Psoas muscle (tissue), 8 donors: ENCODE measurements around the gene SLC41A2. TPM values are rescaled to one million over a fixed set of nuclear protein-coding genes. Genes with fewer than 3 reads are reported as not detected.

Source experiments
- ATAC-seq, 4 donors: fragments of 200-7000 bp; cut with Tn5 transposase; one replicate each; pipeline ENCODE4 v1.9.1; 2020; ENCODE audit warnings: moderate library complexity in 3 of 4, mild to moderate bottlenecking in 2 of 4
- DNase-seq, 2 donors: peaks; one replicate each; pipeline ENCODE4 v3.0.0-alpha.2; 2020
- H3K27ac ChIP-seq: fragments of 200-600 bp; one replicate; pipeline ENCODE4 v1.8.0; 2022
- H3K27me3 ChIP-seq, 3 donors: fragments of 200-600 bp in 1 of 3; one replicate each; pipeline versions ENCODE4 v1.6.1 to v1.8.0; 2013 to 2022; ENCODE audit warnings: low read length in 2 of 3, mild to moderate bottlenecking in 2 of 3, moderate library complexity in 1 of 3; ENCODE audit not compliant: insufficient read depth in 3 of 3
- H3K36me3 ChIP-seq, 2 donors: fragments of 200-600 bp in 1 of 2; one replicate each; pipeline versions ENCODE4 v1.6.1 to v1.8.0; 2013 to 2022; ENCODE audit warnings: low read depth in 1 of 2, mild to moderate bottlenecking in 1 of 2, moderate library complexity in 1 of 2; ENCODE audit not compliant: insufficient read depth in 1 of 2
- H3K4me1 ChIP-seq: fragments of 200-600 bp; one replicate; pipeline ENCODE4 v1.8.0; 2022
- H3K4me3 ChIP-seq: fragments of 200-600 bp; one replicate; pipeline ENCODE4 v1.8.0; 2022; ENCODE audit warnings: mild to moderate bottlenecking
- H3K9me3 ChIP-seq: fragments of 200-600 bp; one replicate; pipeline ENCODE4 v1.8.0; 2022
- CTCF ChIP-seq: fragments of 200-600 bp; IDR thresholded peaks from one replicate; pipeline ENCODE4 v1.8.0; 2022; ENCODE audit warnings: antibody characterized with exemption
- WGBS, 3 donors: extraction: QIAGEN DNeasy Blood & Tissue Kit; methylation state at CpG; one replicate each; pipeline versions ENCODE4 v1.1.6 to v1.1.7; 2013; 5-methylcytosine and 5-hydroxymethylcytosine counted together
- intact Hi-C, 2 donors: fragments of 100-400 bp; cut with DNase I; formaldehyde crosslinking; loops; one replicate each; pipeline versions ENCODE4 v1.11.0 to v1.14.2; 2022
- polyA plus RNA-seq, 3 donors: library from polyadenylated mRNA; stranded (reverse); fragments of 200-250 nt; gene quantifications; one replicate each; pipeline ENCODE4 v1.2.3, GENCODE V29; 2013
- total RNA-seq, 4 donors: library from RNA; stranded (reverse); fragmentation: NEBNext Ultra II Directional in 2 of 4; extraction: Animal tissue kit (Norgen Biotek cat#: 25700) in 2 of 4; gene quantifications; one replicate each; pipeline versions ENCODE4 v1.2.1 to v1.2.4, GENCODE V29; 2021 to 2023
- donor health status: healthy with polysubstance abuse.
- donor health status: DM: no; HTN: no; CAD: no; lungs with moderate emphysema.
- donor health status: Bipolar disorder and iron deficiency.
- donor health status: healthy.
- donor health status: DM: yes; HTN: yes; CAD: no.
- donor health status: DM: no; HTN: no; CAD: no.
- donor health status: DM: no; HTN: no; CAD: no.
- donor health status: DM: yes; HTN: yes; CAD: no.

SLC41A2 gene
- total and polyA plus RNA-seq, 7 donors, result 0.17 to 2.3 (median 0.62) TPM

GRCh38 chr12:104909761-104910160, 48.3 kb downstream of the SLC41A2 start:
- TF ChIP-seq CTCF, result no peak
- Histone ChIP-seq H3K27ac (no peak overlapping the region), H3K36me3 (no peaks in the 10 kb centered on the region), H3K4me1 (no peaks in the 10 kb centered on the region), H3K4me3 (no peak overlapping the region), H3K9me3 (no peaks in the 10 kb centered on the region), H3K27me3 (no peaks in the 10 kb centered on the region)
- 77 to 87% (median 79%) methylated on average over 2 of the region's 2 CpGs for WGBS, 3 donors
- no peak for ATAC-seq
- DNase-seq, result no peak
- intact Hi-C loops, result no loop called here

Other genes starting within 250 kb of the SLC41A2 start
- 10 to 100 TPM in 2 of 4 donors, 1 to 10 TPM in 2; 8.0 to 10.5 (median 9.7) TPM for gene NOPCHAP1, start 28.0 kb upstream of the SLC41A2 start, total RNA-seq
- 1 to 10 TPM; 6.2 to 9.1 (median 7.0) TPM for gene NOPCHAP1, start 28.0 kb upstream of the SLC41A2 start, polyA plus RNA-seq
- 1 to 10 TPM in 3 of 4 donors, under 1 TPM in 1; 0.93 to 3.1 (median 1.2) TPM for gene ALDH1L2, start 126.2 kb upstream of the SLC41A2 start, total RNA-seq
- gene ALDH1L2, start 126.2 kb upstream of the SLC41A2 start, polyA plus RNA-seq, result under 1 TPM; 0.14 to 0.73 (median 0.31) TPM
- 10 to 100 TPM; 21.8 to 32.6 (median 28.0) TPM for gene WASHC4, start 149.4 kb upstream of the SLC41A2 start, total RNA-seq
- gene WASHC4, start 149.4 kb upstream of the SLC41A2 start, polyA plus RNA-seq, result 10 to 100 TPM in 2 of 3 donors, 1 to 10 TPM in 1; 9.0 to 20.6 (median 13.7) TPM